GM19043 (cell line): ENCODE results near the gene SLC25A19.

Source experiments
- ATAC-seq: cut with Tn5 transposase; IDR thresholded peaks from one replicate; pipeline ENCODE4 v1.9.1; 2021; ENCODE audit warnings: low read depth; ENCODE audit not compliant: unreplicated experiment

SLC25A19 gene

GRCh38 chr17:75289115-75289831, at the start of gene SLC25A19:
SLC25A19 (minus strand) TSS chr17:75289433; CDS start chr17:75286764, 2,669 bp downstream.
- ATAC-seq = peak; percentile 94

GRCh38 chr17:75338335-75338734, 49.1 kb upstream of the SLC25A19 start:
- no peak for ATAC-seq

GRCh38 chr17:75335315-75335714, 46.1 kb upstream of the SLC25A19 start:
- ATAC-seq = no peak

GRCh38 chr17:75334723-75335122, 45.5 kb upstream of the SLC25A19 start:
- ATAC-seq = no peak

- ATAC-seq = no peak
Measured at GRCh38 chr17:75331671-75332070, 42.4 kb upstream of the SLC25A19 start.

GRCh38 chr17:75327757-75328156, 38.5 kb upstream of the SLC25A19 start:
- ATAC-seq = no peak

- ATAC-seq = no peak
Measured at GRCh38 chr17:75326226-75326848, 37.1 kb upstream of the SLC25A19 start.

- ATAC-seq = no peak
Measured at GRCh38 chr17:75325827-75326225, 36.6 kb upstream of the SLC25A19 start.

- no peak for ATAC-seq
Measured at GRCh38 chr17:75325348-75325747, 36.1 kb upstream of the SLC25A19 start.

- ATAC-seq = no peak
Measured at GRCh38 chr17:75321506-75321905, 32.3 kb upstream of the SLC25A19 start.

GRCh38 chr17:75319904-75320691, 30.9 kb upstream of the SLC25A19 start:
- ATAC-seq = peak; percentile 52

GRCh38 chr17:75318615-75319222, 29.5 kb upstream of the SLC25A19 start:
- ATAC-seq = no peak

GRCh38 chr17:75318211-75318610, 29.0 kb upstream of the SLC25A19 start:
- ATAC-seq = no peak

- ATAC-seq = no peak
Measured at GRCh38 chr17:75317671-75318070, 28.4 kb upstream of the SLC25A19 start.

- ATAC-seq = no peak
Measured at GRCh38 chr17:75316253-75316652, 27.0 kb upstream of the SLC25A19 start.

GRCh38 chr17:75315541-75316243, 26.5 kb upstream of the SLC25A19 start:
- no peak for ATAC-seq

- no peak for ATAC-seq
Measured at GRCh38 chr17:75313941-75314551, 24.8 kb upstream of the SLC25A19 start.

- no peak for ATAC-seq
Measured at GRCh38 chr17:75308732-75309629, 19.7 kb upstream of the SLC25A19 start.
